B cell (primary cell): ENCODE results near the gene CDH12. TPM values are rescaled to one million over a fixed set of nuclear protein-coding genes. Genes with fewer than 3 reads are reported as not detected.

Source experiments
- ATAC-seq: fragments of 200-7000 bp; cut with Tn5 transposase; one replicate; pipeline ENCODE4 v1.10.0; 2021; ENCODE audit warnings: low read depth, mild to moderate bottlenecking, moderate number of reproducible peaks, moderate library complexity
- CTCF ChIA-PET: fragments of 350-600 bp; sonication (Branson Sonifier 250); formaldehyde crosslinking; loops from one replicate; lab custom pipeline; 2021; ENCODE audit warnings: antibody characterized with exemption, inconsistent platforms; lab: Charles Lee
- POLR2A ChIA-PET: fragments of 350-600 bp; sonication (Branson Sonifier 250); formaldehyde crosslinking; loops from one replicate; lab custom pipeline; 2021; ENCODE audit warnings: antibody characterized with exemption; lab: Charles Lee
- DNase-seq: peaks from one replicate; pipeline ENCODE4 v3.0.0; 2013
- H2AFZ ChIP-seq: 2 replicates; pipeline ENCODE4 v1.6.1; 2012; ENCODE audit warnings: mild to moderate bottlenecking, low read depth, low read length; ENCODE audit not compliant: insufficient read depth, poor library complexity, severe bottlenecking
- H3K27ac ChIP-seq, 2 donors: 1 replicate in 1 of 2; 2 replicates in 1 of 2; pipeline ENCODE4 v1.5.1; 2012 to 2013; ENCODE audit warnings: low read length in 2 of 2, mild to moderate bottlenecking in 2 of 2, moderate library complexity in 1 of 2
- H3K27me3 ChIP-seq, 4 experiments: fragments of 200-600 bp in 1 of 4; sonication (generic) in 1 of 4; replicated peaks in 1 of 4; 1 replicate in 2 of 4; 2 replicates in 2 of 4; pipeline versions ENCODE4 v1.6.1 to v1.7.0; 2013 to 2016; ENCODE audit warnings: low read length in 3 of 4, mild to moderate bottlenecking in 2 of 4, mixed read lengths in 1 of 4, moderate library complexity in 1 of 4; ENCODE audit not compliant: insufficient read depth in 4 of 4, control insufficient read depth in 3 of 4; ENCODE audit errors: control extremely low read depth in 1 of 4
- H3K36me3 ChIP-seq, 2 experiments: replicated peaks in 1 of 2; 1 replicate in 1 of 2; 2 replicates in 1 of 2; pipeline versions ENCODE4 v1.6.1 to v1.7.1; 2013; ENCODE audit warnings: low read length in 1 of 2; ENCODE audit not compliant: insufficient read depth in 2 of 2, control insufficient read depth in 1 of 2; ENCODE audit errors: control extremely low read depth in 1 of 2, extremely low read depth in 1 of 2
- H3K4me1 ChIP-seq, 2 donors: fragments of 200-600 bp in 1 of 2; sonication (generic) in 1 of 2; 1 replicate in 1 of 2; 2 replicates in 1 of 2; pipeline versions ENCODE4 v1.5.1 to v1.6.1; 2013 to 2017; ENCODE audit warnings: low read length in 2 of 2; ENCODE audit not compliant: control insufficient read depth in 2 of 2, insufficient read depth in 2 of 2
- H3K4me2 ChIP-seq: replicated peaks from 2 replicates; pipeline ENCODE3; 2012; ENCODE audit warnings: mild to moderate bottlenecking, low read depth, low read length; ENCODE audit not compliant: poor library complexity, severe bottlenecking
- H3K4me3 ChIP-seq, 5 experiments: fragments of 200-600 bp in 1 of 5; sonication (generic) in 1 of 5; 1 replicate in 3 of 5; 2 replicates in 2 of 5; pipeline versions ENCODE4 v1.5.1 to v1.7.0; 2011 to 2016; ENCODE audit warnings: low read length in 4 of 5, mild to moderate bottlenecking in 4 of 5, low read depth in 2 of 5, control low read depth in 1 of 5, moderate library complexity in 1 of 5; ENCODE audit not compliant: insufficient read depth in 1 of 5; ENCODE audit errors: control extremely low read depth in 1 of 5, extremely low read depth in 1 of 5
- H3K79me2 ChIP-seq: fragments of 200-600 bp; sonication (generic); one replicate; pipeline ENCODE4 v1.6.0; 2016; ENCODE audit warnings: low read length; ENCODE audit not compliant: control insufficient read depth, insufficient read depth
- H3K9ac ChIP-seq: fragments of 200-600 bp; sonication (generic); 2 replicates; pipeline ENCODE4 v1.6.1; 2017; ENCODE audit warnings: mild to moderate bottlenecking, low read length, moderate library complexity
- H3K9me3 ChIP-seq, 3 donors: one replicate each; pipeline versions ENCODE4 v1.6.1 to v1.7.1; 2013; ENCODE audit warnings: low read length in 2 of 3; ENCODE audit not compliant: control insufficient read depth in 2 of 3, insufficient read depth in 1 of 3; ENCODE audit errors: control extremely low read depth in 1 of 3
- H4K20me1 ChIP-seq: 2 replicates; pipeline ENCODE4 v1.6.0; 2012; ENCODE audit warnings: mild to moderate bottlenecking, low read length; ENCODE audit not compliant: insufficient read depth, control insufficient read depth, poor library complexity, severe bottlenecking
- H3K27ac Mint-ChIP-seq: one replicate; pipeline ENCODE4 v1.8.0; 2021; ENCODE audit warnings: mixed read lengths
- H3K27me3 Mint-ChIP-seq: one replicate; pipeline ENCODE4 v1.8.0; 2021; ENCODE audit warnings: mixed read lengths
- H3K4me1 Mint-ChIP-seq: one replicate; pipeline ENCODE4 v1.8.0; 2021; ENCODE audit warnings: mixed read lengths
- H3K4me3 Mint-ChIP-seq: one replicate; pipeline ENCODE4 v1.8.0; 2021; ENCODE audit warnings: mixed read lengths
- H3K9me3 Mint-ChIP-seq: one replicate; pipeline ENCODE4 v1.8.0; 2022; ENCODE audit warnings: mixed read lengths; ENCODE audit not compliant: insufficient read depth
- EZH2 ChIP-seq: IDR thresholded peaks from 2 replicates; pipeline ENCODE4 v1.6.1; 2012; ENCODE audit warnings: borderline replicate concordance, low read depth, mild to moderate bottlenecking, moderate library complexity, low read length; ENCODE audit not compliant: insufficient read depth, poor library complexity, severe bottlenecking
- intact Hi-C: fragments of 100-400 bp; cut with micrococcal nuclease; formaldehyde crosslinking; loops from one replicate; pipeline ENCODE4 v1.10.0; 2022
- polyA plus RNA-seq: library from polyadenylated mRNA; depleted of rRNA; stranded (reverse); fragments of >200 nt; gene quantifications from 2 replicates; pipeline ENCODE4 v1.2.3, GENCODE V29; 2012
- total RNA-seq, 2 donors: library from RNA; stranded (reverse); fragments of 120-200 nt in 1 of 2; gene quantifications; 1 replicate in 1 of 2; 2 replicates in 1 of 2; pipeline versions ENCODE4 v1.2.3 to v1.2.4, GENCODE V29; 2013 to 2022
- TF ChIP-seq, protein P1 (sequence below): fragments of 200-600 bp; IDR thresholded peaks from one replicate; pipeline ENCODE4 v1.8.0; 2022; ENCODE audit warnings: antibody characterized with exemption, mild to moderate bottlenecking

CDH12 gene
- total and polyA plus RNA-seq, 2 donors (not counting 1 experiment from before 2014, with no cell fraction given), result not detected

DNA sequence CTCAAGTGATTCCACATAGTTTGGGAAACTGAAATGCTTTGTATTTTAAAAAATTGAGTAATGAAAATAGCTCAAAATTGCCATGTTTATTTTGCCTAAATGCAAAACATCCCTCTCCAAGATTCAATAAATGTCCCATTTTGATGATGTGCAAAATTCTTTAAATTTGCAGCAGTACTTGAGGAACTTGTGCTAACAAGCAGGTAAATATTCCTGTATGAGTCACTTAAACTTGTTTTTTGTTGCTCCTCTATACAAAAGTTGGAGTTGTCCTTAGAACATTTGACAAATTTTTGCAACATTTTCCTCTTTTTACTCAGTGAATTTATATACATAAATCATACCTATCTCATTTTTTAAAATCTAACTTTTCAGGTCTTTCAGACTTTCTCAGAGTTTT, 280.2 kb downstream of the CDH12 start:
- H3K4me1 ChIP-seq, result no peaks in the 10 kb centered on the region
- Mint-ChIP-seq H3K4me3 (no peak overlapping the region), H3K9me3 (peaks cover 10% of the 10 kb centered on the region), H3K4me1 (no peaks in the 10 kb centered on the region), H3K27me3 (no peaks in the 10 kb centered on the region), H3K27ac (no peak overlapping the region)
- no peak overlapping the region for H3K27ac ChIP-seq
- ATAC-seq, result no peak
- no peaks in the 10 kb centered on the region for H3K36me3 ChIP-seq
- no peaks in the 10 kb centered on the region for H3K79me2 ChIP-seq
- no peak for DNase-seq
- POLR2A ChIA-PET, result no interaction called here
- TF ChIP-seq, protein P1, sequence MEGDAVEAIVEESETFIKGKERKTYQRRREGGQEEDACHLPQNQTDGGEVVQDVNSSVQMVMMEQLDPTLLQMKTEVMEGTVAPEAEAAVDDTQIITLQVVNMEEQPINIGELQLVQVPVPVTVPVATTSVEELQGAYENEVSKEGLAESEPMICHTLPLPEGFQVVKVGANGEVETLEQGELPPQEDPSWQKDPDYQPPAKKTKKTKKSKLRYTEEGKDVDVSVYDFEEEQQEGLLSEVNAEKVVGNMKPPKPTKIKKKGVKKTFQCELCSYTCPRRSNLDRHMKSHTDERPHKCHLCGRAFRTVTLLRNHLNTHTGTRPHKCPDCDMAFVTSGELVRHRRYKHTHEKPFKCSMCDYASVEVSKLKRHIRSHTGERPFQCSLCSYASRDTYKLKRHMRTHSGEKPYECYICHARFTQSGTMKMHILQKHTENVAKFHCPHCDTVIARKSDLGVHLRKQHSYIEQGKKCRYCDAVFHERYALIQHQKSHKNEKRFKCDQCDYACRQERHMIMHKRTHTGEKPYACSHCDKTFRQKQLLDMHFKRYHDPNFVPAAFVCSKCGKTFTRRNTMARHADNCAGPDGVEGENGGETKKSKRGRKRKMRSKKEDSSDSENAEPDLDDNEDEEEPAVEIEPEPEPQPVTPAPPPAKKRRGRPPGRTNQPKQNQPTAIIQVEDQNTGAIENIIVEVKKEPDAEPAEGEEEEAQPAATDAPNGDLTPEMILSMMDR, result no peak
- TF ChIP-seq EZH2, result no peak
- H3K4me2 ChIP-seq, result no peak overlapping the region
- H2AFZ ChIP-seq, result no peak overlapping the region
- H3K9me3 ChIP-seq, result peaks cover 0 to 6% (median 0%) of the 10 kb centered on the region in 3 donors
- no peak overlapping the region for H3K9ac ChIP-seq
- CTCF ChIA-PET, result no interaction called here
- no peak overlapping the region for H3K4me3 ChIP-seq
- H3K27me3 ChIP-seq, result no peaks in the 10 kb centered on the region
- no peaks in the 10 kb centered on the region for H4K20me1 ChIP-seq
- intact Hi-C loops, result no loop called here

DNA sequence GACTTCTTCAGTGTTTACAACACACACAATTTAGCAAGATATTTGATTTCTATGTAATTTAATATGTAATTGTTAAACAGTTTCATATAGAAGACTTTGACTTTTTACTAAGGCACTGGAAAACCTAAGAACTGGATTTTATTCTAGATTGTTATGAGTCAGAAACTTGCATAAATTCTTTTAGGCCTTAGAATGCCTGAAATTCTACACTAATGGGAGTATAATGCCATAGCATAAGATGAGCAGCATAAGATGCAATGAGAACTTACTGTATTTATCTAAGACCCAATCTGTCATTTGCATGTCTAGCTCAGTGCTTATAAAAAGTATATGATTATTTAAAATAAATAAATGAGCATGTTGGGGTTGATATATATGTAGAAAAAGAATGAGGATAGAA, 285.2 kb downstream of the CDH12 start:
- no peak for ATAC-seq
- TF ChIP-seq EZH2, result no peak
- TF ChIP-seq, protein P1, result no peak
- H3K4me1 Mint-ChIP-seq, result no peaks in the 10 kb centered on the region

More for the DNA sequence above, 285.2 kb downstream of the CDH12 start:
- ChIA-PET POLR2A (no interaction called here), CTCF (no interaction called here)
- no peaks in the 10 kb centered on the region for H3K36me3 ChIP-seq
- peaks cover 0 to 3% (median 0%) of the 10 kb centered on the region in 3 donors for H3K9me3 ChIP-seq
- peaks cover 7% of the 10 kb centered on the region for H3K9me3 Mint-ChIP-seq
- H3K4me1 ChIP-seq, result no peaks in the 10 kb centered on the region
- H3K27ac ChIP-seq, result no peak overlapping the region
- intact Hi-C loops, result no loop called here
- H3K9ac ChIP-seq, result no peak overlapping the region
- H3K79me2 ChIP-seq, result no peaks in the 10 kb centered on the region
- H4K20me1 ChIP-seq, result no peaks in the 10 kb centered on the region
- no peak overlapping the region for H3K27ac Mint-ChIP-seq
- H3K4me3 ChIP-seq, result no peak overlapping the region
- H3K4me2 ChIP-seq, result no peak overlapping the region
- no peak for DNase-seq
- no peak overlapping the region for H3K4me3 Mint-ChIP-seq
- H3K27me3 Mint-ChIP-seq, result no peaks in the 10 kb centered on the region
- H3K27me3 ChIP-seq, result no peaks in the 10 kb centered on the region
- no peak overlapping the region for H2AFZ ChIP-seq
